Measurements from ENCODE around the gene ANTXR1. TPM values are rescaled to one million over a fixed set of nuclear protein-coding genes. Genes with fewer than 3 reads are reported as not detected.

The ANTXR1 gene
- total RNA-seq, 1 experiment from 2014 or later: 0.66 TPM

- H3K9me3 Mint-ChIP-seq (ENCODE audit: low read depth, unreplicated experiment): peaks cover 4% of the 10 kb centered on the region
- no peaks in the 10 kb centered on the region for H3K36me3 Mint-ChIP-seq (ENCODE audit: insufficient read depth, unreplicated experiment)
- CTCF ChIA-PET: no interaction called here
- no peak for TF ChIP-seq CTCF (IDR thresholded peaks at IDR 0.05; ENCODE audit: unreplicated experiment)
- H3K27ac Mint-ChIP-seq (ENCODE audit: unreplicated experiment): no peak overlapping the region
- DNase-seq: no peak
- no TSS peak for BruUV-seq (replicated peaks)
- intact Hi-C loops (cut with micrococcal nuclease; ENCODE audit: unreplicated experiment): no loop called here
- H3K4me3 Mint-ChIP-seq (ENCODE audit: low read depth, unreplicated experiment): no peak overlapping the region
- H3K4me1 Mint-ChIP-seq (ENCODE audit: low read depth, unreplicated experiment): no peaks in the 10 kb centered on the region
- peaks cover 49% of the 10 kb centered on the region for H3K27me3 Mint-ChIP-seq (ENCODE audit: unreplicated experiment)
Observed at GRCh38 chr2:69214898-69215297, 201.9 kb downstream of the ANTXR1 start.

GRCh38 chr2:69216535-69217332 lies 203.8 kb downstream of the ANTXR1 start:
- Mint-ChIP-seq H3K4me1 (ENCODE audit: low read depth, unreplicated experiment) (no peaks in the 10 kb centered on the region), H3K4me3 (ENCODE audit: low read depth, unreplicated experiment) (no peak overlapping the region), H3K27me3 (ENCODE audit: unreplicated experiment) (peaks cover 67% of the 10 kb centered on the region), H3K27ac (ENCODE audit: unreplicated experiment) (no peak overlapping the region), H3K36me3 (ENCODE audit: insufficient read depth, unreplicated experiment) (no peaks in the 10 kb centered on the region), H3K9me3 (ENCODE audit: low read depth, unreplicated experiment) (peaks cover 4% of the 10 kb centered on the region)
- no peak for TF ChIP-seq CTCF (IDR thresholded peaks at IDR 0.05; ENCODE audit: unreplicated experiment)
- no peak for DNase-seq
- BruUV-seq (replicated peaks): no TSS peak
- CTCF ChIA-PET: no interaction called here
- intact Hi-C loops (cut with micrococcal nuclease; ENCODE audit: unreplicated experiment): no loop called here

- CTCF ChIA-PET: interaction anchor here (0.6 kb wide), 1 partner anchor 189 kb away, joined by 4 read pairs; no protein-coding TSS in a partner anchor
- Mint-ChIP-seq H3K27me3 (ENCODE audit: unreplicated experiment) (peaks cover 75% of the 10 kb centered on the region), H3K4me1 (ENCODE audit: low read depth, unreplicated experiment) (no peaks in the 10 kb centered on the region), H3K27ac (ENCODE audit: unreplicated experiment) (no peak overlapping the region), H3K36me3 (ENCODE audit: insufficient read depth, unreplicated experiment) (no peaks in the 10 kb centered on the region), H3K9me3 (ENCODE audit: low read depth, unreplicated experiment) (peaks cover 4% of the 10 kb centered on the region), H3K4me3 (ENCODE audit: low read depth, unreplicated experiment) (no peak overlapping the region)
- no peak for DNase-seq
- no TSS peak for BruUV-seq (replicated peaks)
- intact Hi-C loops (cut with micrococcal nuclease; ENCODE audit: unreplicated experiment): no loop called here
- no peak for TF ChIP-seq CTCF (IDR thresholded peaks at IDR 0.05; ENCODE audit: unreplicated experiment)
Observed at GRCh38 chr2:69217333-69218080, 204.5 kb downstream of the ANTXR1 start.

- BruUV-seq (replicated peaks): no TSS peak
- CTCF ChIA-PET: no interaction called here
- peaks cover 88% of the 10 kb centered on the region for H3K27me3 Mint-ChIP-seq (ENCODE audit: unreplicated experiment)
- peaks cover 4% of the 10 kb centered on the region for H3K9me3 Mint-ChIP-seq (ENCODE audit: low read depth, unreplicated experiment)
- intact Hi-C loops (cut with micrococcal nuclease; ENCODE audit: unreplicated experiment): no loop called here
- no peaks in the 10 kb centered on the region for H3K36me3 Mint-ChIP-seq (ENCODE audit: insufficient read depth, unreplicated experiment)
- TF ChIP-seq CTCF (IDR thresholded peaks at IDR 0.05; ENCODE audit: unreplicated experiment): no peak
- no peak for DNase-seq
- no peak overlapping the region for H3K27ac Mint-ChIP-seq (ENCODE audit: unreplicated experiment)
- H3K4me1 Mint-ChIP-seq (ENCODE audit: low read depth, unreplicated experiment): no peaks in the 10 kb centered on the region
- no peak overlapping the region for H3K4me3 Mint-ChIP-seq (ENCODE audit: low read depth, unreplicated experiment)
Observed at GRCh38 chr2:69221512-69221911, 208.5 kb downstream of the ANTXR1 start.

Data from Calu3 (cell line).